ENCODE measurements around the gene IGF1.

DNA sequence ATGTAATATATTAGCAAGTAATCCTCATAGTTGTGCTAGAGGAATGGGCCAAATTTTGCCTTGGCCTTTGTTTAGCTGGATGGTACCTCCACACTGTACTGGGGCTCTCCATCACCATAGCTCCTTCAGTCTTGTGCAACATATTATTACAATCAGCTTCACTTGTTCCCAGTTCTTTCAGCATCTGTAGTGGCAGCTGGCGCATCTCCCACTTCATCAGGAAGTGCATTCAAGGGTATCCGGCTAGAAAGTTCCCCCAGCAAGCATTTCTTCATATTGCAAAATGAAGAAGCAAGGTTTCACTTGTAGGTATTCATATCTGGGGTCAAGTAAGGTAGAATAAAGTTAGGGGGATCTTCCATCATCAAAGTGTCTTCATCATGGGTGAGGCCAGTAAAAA is 123.7 kb downstream of the IGF1 start:
- no peak for TF ChIP-seq POLR2AphosphoS5 (IDR thresholded peaks at IDR 0.05)
- TF ChIP-seq CTCF (IDR thresholded peaks at IDR 0.05) = no peak
